GM23338 (cell line): ENCODE measurements around the gene TMBIM1.

Source experiments
- CTCF ChIP-seq, 2 experiments: fragments of 200-600 bp in 1 of 2; sonication (generic) in 1 of 2; conservative IDR thresholded peaks; 2 replicates each; pipeline versions ENCODE4 v1.5.1 to v1.6.1; 2016 to 2017; ENCODE audit warnings: antibody characterized with exemption in 2 of 2, low read depth in 2 of 2, mild to moderate bottlenecking in 2 of 2, moderate library complexity in 1 of 2
- EZH2 ChIP-seq: fragments of 200-600 bp; sonication (generic); IDR thresholded peaks from one replicate; pipeline ENCODE4 v1.8.0; 2017; ENCODE audit warnings: antibody characterized with exemption, mild to moderate bottlenecking, low read depth; ENCODE audit not compliant: unreplicated experiment
- POLR2AphosphoS5 ChIP-seq: IDR thresholded peaks from 2 replicates; pipeline ENCODE4 v1.6.1; 2016; ENCODE audit warnings: antibody characterized with exemption, low read depth
- REST ChIP-seq: IDR thresholded peaks from one replicate; pipeline ENCODE4 v1.6.1; 2018; ENCODE audit warnings: antibody characterized with exemption; ENCODE audit not compliant: unreplicated experiment

GRCh38 chr2:218296200-218296599, 3.9 kb upstream of the TMBIM1 start:
- TF ChIP-seq POLR2AphosphoS5 (no peak), CTCF (conservative IDR thresholded peaks at IDR 0.05; ENCODE audit: low read depth in 2 of 2) (no peak), REST (no peak), EZH2 (no peak)
